KBM-7 (cell line): Measurements from ENCODE around the gene ARHGAP4.
A peak's percentile ranks its signal among the peaks of the same experiment; 100 is the strongest.

Experiments used
- DNase-seq: peaks from one replicate; pipeline ENCODE4 v3.0.0-alpha.2; 2015
- in situ Hi-C: fragments of 300-500 bp; cut with MboI; formaldehyde crosslinking; loops from 2 replicates; pipeline ENCODE4 v1.14.3; 2020; ENCODE audit warnings: low sequenced_read_pairs, low pct_unique_long_range_greater_than_20kb, mixed read lengths

Gene ARHGAP4

GRCh38 chrX:153887385-153887784 is 38.7 kb downstream of the ARHGAP4 start:
- in situ Hi-C loops, result no loop called here
- DNase-seq, result no peak

- no peak for DNase-seq
- in situ Hi-C loops, result no loop called here
Measured at GRCh38 chrX:153886915-153887314, 39.1 kb downstream of the ARHGAP4 start.

GRCh38 chrX:153885968-153886903 is 39.8 kb downstream of the ARHGAP4 start, which contains the start of gene L1CAM:
L1CAM (minus strand) TSS chrX:153886173; CDS start chrX:153875836, 10,337 bp downstream.
- DNase-seq, result no peak
- in situ Hi-C loops, result no loop called here

- no peak for DNase-seq
- in situ Hi-C loops, result no loop called here
Measured at GRCh38 chrX:153885208-153885787, 40.8 kb downstream of the ARHGAP4 start.

GRCh38 chrX:153884590-153884989 is 41.5 kb downstream of the ARHGAP4 start:
- no peak for DNase-seq
- in situ Hi-C loops, result no loop called here

GRCh38 chrX:153884136-153884535 is 41.9 kb downstream of the ARHGAP4 start:
- no peak for DNase-seq

GRCh38 chrX:153883163-153883843 is 42.8 kb downstream of the ARHGAP4 start:
- in situ Hi-C loops, result no loop called here
- DNase-seq, result no peak

More at GRCh38 chrX:153884136-153884535, 41.9 kb downstream of the ARHGAP4 start:
- in situ Hi-C loops, result no loop called here

GRCh38 chrX:153882557-153882956 is 43.5 kb downstream of the ARHGAP4 start:
- DNase-seq, result no peak
- in situ Hi-C loops, result no loop called here

GRCh38 chrX:153882086-153882498 is 44.0 kb downstream of the ARHGAP4 start:
- in situ Hi-C loops, result no loop called here
- DNase-seq, result no peak

- no peak for DNase-seq
- in situ Hi-C loops, result no loop called here
Measured at GRCh38 chrX:153881281-153881680, 44.8 kb downstream of the ARHGAP4 start.

GRCh38 chrX:153880440-153880815 is 45.6 kb downstream of the ARHGAP4 start:
- no peak for DNase-seq
- in situ Hi-C loops, result no loop called here

- no peak for DNase-seq
- in situ Hi-C loops, result no loop called here
Measured at GRCh38 chrX:153879741-153880439, 46.2 kb downstream of the ARHGAP4 start.

GRCh38 chrX:153878969-153879653 is 47.0 kb downstream of the ARHGAP4 start:
- in situ Hi-C loops, result no loop called here
- DNase-seq, result peak; percentile 45

GRCh38 chrX:153878345-153878744 is 47.7 kb downstream of the ARHGAP4 start:
- DNase-seq, result no peak
- in situ Hi-C loops, result no loop called here

- DNase-seq, result peak; percentile 50
- in situ Hi-C loops, result no loop called here
Measured at GRCh38 chrX:153877571-153878261, 48.3 kb downstream of the ARHGAP4 start.

- in situ Hi-C loops, result no loop called here
- no peak for DNase-seq
Measured at GRCh38 chrX:153876112-153876491, 50.0 kb downstream of the ARHGAP4 start.

- DNase-seq, result peak; percentile 86
- in situ Hi-C loops, result no loop called here
Measured at GRCh38 chrX:153875391-153876111, 50.5 kb downstream of the ARHGAP4 start.
